ENCODE results near the gene SLC25A51. TPM values are rescaled to one million over a fixed set of nuclear protein-coding genes. Genes with fewer than 3 reads are reported as not detected.

The SLC25A51 gene
- total RNA-seq, 6 experiments from 2014 or later, result 29.1 to 35.0 (median 32.9) TPM

DNA sequence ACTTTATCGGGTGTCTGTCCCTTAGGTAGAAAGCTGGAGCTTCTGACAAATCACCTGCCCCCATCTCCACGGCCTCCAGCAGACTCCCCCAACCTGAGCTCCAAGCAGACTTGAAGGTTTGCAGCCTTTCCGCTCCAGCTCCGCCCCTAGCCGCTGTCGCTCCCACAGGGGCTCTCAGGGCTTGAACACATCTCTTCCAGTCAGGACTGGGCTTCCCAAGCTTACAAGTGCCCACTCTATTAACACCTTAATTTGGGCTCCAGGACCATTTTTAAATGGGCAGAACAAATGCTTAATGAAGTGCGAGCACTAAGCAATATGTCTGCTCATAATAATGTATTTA is 17.2 kb upstream of the SLC25A51 start:
- TF ChIP-seq, protein P1, sequence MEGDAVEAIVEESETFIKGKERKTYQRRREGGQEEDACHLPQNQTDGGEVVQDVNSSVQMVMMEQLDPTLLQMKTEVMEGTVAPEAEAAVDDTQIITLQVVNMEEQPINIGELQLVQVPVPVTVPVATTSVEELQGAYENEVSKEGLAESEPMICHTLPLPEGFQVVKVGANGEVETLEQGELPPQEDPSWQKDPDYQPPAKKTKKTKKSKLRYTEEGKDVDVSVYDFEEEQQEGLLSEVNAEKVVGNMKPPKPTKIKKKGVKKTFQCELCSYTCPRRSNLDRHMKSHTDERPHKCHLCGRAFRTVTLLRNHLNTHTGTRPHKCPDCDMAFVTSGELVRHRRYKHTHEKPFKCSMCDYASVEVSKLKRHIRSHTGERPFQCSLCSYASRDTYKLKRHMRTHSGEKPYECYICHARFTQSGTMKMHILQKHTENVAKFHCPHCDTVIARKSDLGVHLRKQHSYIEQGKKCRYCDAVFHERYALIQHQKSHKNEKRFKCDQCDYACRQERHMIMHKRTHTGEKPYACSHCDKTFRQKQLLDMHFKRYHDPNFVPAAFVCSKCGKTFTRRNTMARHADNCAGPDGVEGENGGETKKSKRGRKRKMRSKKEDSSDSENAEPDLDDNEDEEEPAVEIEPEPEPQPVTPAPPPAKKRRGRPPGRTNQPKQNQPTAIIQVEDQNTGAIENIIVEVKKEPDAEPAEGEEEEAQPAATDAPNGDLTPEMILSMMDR (IDR thresholded peaks at IDR 0.05), result no peak
- no peak for DNase-seq
- H3K27me3 Mint-ChIP-seq (ENCODE audit: insufficient read depth), result peaks cover 10% of the 10 kb centered on the region
- H3K4me3 Mint-ChIP-seq, result no peak overlapping the region
- peaks cover 9% of the 10 kb centered on the region for H3K4me1 Mint-ChIP-seq (ENCODE audit: low read depth)
- no peaks in the 10 kb centered on the region for H3K9me3 Mint-ChIP-seq
- no peak overlapping the region; the same call in 1 of the 2 replicates for H3K27ac Mint-ChIP-seq
- no peaks in the 10 kb centered on the region for H3K36me3 Mint-ChIP-seq (ENCODE audit: low read depth)

DNA sequence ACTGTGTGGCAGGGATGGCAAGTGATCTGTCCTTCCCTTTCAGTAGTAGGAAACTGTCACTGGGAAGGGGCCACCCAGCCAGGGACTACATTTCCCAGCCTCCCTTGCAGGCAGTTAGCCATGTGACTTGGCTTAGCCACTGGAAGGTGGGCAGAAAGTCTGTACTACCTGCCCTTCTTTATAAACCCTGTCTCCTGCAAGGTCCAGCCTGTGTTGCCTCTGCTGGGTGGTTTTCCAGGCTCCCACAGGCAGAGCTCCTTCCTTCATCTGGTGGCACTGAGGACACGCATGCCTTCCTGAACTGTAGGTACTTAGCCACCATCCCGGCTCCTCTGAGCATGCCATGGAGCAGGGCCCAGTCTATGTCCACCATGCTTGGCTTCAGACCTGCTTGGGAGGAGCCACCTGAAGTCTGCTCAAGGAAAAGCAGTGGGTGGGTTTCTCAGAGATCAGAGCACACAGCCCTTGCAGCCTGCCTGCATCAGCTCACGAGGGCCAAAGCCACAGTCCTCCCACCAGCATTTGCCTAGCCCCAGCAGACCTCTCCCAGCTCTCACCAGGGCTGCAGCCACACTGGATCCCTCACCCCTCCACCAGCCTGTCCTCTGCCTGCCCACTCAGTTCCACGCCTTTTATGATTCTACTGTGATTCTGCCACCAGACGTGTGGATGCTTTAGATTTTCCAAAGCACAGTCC is 16.7 kb upstream of the SLC25A51 start:
- TF ChIP-seq, protein P1 (IDR thresholded peaks at IDR 0.05), result no peak
- no peak for DNase-seq
- Mint-ChIP-seq H3K27ac (no peak overlapping the region; the same call in 1 of the 2 replicates), H3K9me3 (no peaks in the 10 kb centered on the region), H3K4me1 (ENCODE audit: low read depth) (peaks cover 3% of the 10 kb centered on the region), H3K27me3 (ENCODE audit: insufficient read depth) (peaks cover 11% of the 10 kb centered on the region), H3K4me3 (no peak overlapping the region), H3K36me3 (ENCODE audit: low read depth) (no peaks in the 10 kb centered on the region)

DNA sequence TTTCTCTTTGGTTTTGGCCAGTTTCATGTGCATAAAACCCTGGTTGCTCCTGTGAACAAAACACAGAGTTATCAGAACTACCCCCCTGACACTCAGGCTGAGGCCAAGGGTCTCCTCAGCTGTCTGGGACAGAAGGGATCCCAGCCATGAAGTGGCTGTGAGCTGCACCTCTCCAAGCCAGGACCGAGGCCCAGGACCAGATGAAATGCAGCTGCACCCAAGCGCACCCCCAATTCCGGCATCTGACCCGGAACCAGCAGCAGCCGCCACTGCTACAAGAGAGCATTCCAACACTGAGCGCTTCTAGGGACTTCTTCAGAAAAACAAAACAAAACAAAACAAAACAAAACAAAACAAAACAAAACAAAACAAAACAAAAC is 16.0 kb upstream of the SLC25A51 start:
- TF ChIP-seq, protein P1 (IDR thresholded peaks at IDR 0.05), result no peak
- DNase-seq, result no peak
- no peaks in the 10 kb centered on the region for H3K4me1 Mint-ChIP-seq (ENCODE audit: low read depth)
- H3K36me3 Mint-ChIP-seq (ENCODE audit: low read depth), result no peaks in the 10 kb centered on the region
- H3K4me3 Mint-ChIP-seq, result no peak overlapping the region
- H3K9me3 Mint-ChIP-seq, result no peaks in the 10 kb centered on the region
- H3K27ac Mint-ChIP-seq, result no peak overlapping the region
- H3K27me3 Mint-ChIP-seq (ENCODE audit: insufficient read depth), result peaks cover 11% of the 10 kb centered on the region

DNA sequence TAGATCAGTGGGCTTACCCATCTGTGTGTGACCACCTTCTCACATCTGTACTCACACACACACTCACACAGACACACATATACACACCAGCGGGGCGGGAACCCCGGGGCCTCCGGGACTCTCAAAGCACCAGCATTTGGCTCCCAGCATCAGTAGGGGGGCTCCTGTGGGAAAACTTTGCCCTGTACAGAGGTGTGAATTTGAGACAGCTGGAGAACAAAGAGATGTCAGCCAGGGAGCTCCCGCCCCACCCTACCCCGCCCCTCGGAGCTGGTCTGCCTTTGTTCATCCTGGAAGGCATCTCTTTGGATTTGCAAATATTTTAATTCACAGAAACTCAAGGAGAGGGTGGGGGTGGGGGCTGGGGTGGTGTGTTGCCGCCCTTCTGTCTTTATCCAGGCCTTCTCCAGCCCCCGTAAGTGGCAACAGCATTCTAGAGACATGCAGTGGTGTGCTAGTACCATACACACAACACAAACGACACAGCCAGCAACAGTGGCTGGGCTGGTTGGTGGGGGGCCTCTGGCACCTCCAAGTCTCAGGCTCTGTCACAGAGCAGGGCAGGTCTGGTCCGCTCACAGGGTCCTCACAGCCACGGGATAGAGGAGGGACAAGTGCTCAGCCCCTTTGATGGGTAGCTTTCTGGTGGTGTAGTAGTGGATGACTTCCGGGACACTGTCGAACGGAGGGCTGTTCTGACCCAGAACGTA is 15.5 kb upstream of the SLC25A51 start:
- Mint-ChIP-seq H3K4me1 (ENCODE audit: low read depth) (no peaks in the 10 kb centered on the region), H3K27ac (no peak overlapping the region), H3K27me3 (ENCODE audit: insufficient read depth) (peaks cover 11% of the 10 kb centered on the region), H3K9me3 (no peaks in the 10 kb centered on the region), H3K4me3 (no peak overlapping the region), H3K36me3 (ENCODE audit: low read depth) (no peaks in the 10 kb centered on the region)
- no peak for DNase-seq
- TF ChIP-seq, protein P1 (IDR thresholded peaks at IDR 0.05), result no peak

DNA sequence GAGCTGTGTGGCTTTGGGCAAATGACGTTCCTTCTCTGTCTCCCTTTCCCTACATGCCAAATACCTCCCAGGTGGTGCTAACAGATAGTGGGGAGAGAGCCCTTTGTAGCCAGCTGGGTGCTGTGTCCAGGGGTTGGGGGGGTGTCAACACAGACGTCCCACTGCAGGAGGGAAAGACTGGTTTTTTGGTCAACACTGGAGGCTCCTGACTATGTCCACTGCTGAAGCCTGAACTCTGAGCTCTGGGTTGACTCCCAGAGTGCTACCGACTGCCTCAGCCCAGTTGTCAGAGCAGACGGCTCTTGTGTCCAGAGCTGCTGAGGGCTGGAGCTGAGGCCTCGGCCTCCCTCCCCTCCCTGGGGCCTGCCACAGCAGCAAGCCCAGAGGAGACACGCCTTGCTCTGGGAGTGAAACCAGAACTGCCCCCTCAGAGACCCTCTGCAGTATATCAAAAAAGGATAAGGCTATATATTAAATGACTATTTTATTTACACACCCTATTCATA is 14.8 kb upstream of the SLC25A51 start:
- Mint-ChIP-seq H3K9me3 (no peaks in the 10 kb centered on the region), H3K27ac (no peak overlapping the region), H3K4me3 (no peak overlapping the region), H3K36me3 (ENCODE audit: low read depth) (peaks cover under 1% of the 10 kb centered on the region; the same call in 1 of the 2 replicates), H3K27me3 (ENCODE audit: insufficient read depth) (peaks cover 12% of the 10 kb centered on the region), H3K4me1 (ENCODE audit: low read depth) (peaks cover 4% of the 10 kb centered on the region)
- TF ChIP-seq, protein P1 (IDR thresholded peaks at IDR 0.05), result no peak
- DNase-seq, result no peak
